Brain pericyte (primary cell): ENCODE measurements around the gene TMEM120A.

Source experiments
- DNase-seq: peaks from one replicate; pipeline ENCODE4 v3.0.0-alpha.2; 2012; ENCODE audit warnings: low read depth, low spot score

The TMEM120A gene

DNA sequence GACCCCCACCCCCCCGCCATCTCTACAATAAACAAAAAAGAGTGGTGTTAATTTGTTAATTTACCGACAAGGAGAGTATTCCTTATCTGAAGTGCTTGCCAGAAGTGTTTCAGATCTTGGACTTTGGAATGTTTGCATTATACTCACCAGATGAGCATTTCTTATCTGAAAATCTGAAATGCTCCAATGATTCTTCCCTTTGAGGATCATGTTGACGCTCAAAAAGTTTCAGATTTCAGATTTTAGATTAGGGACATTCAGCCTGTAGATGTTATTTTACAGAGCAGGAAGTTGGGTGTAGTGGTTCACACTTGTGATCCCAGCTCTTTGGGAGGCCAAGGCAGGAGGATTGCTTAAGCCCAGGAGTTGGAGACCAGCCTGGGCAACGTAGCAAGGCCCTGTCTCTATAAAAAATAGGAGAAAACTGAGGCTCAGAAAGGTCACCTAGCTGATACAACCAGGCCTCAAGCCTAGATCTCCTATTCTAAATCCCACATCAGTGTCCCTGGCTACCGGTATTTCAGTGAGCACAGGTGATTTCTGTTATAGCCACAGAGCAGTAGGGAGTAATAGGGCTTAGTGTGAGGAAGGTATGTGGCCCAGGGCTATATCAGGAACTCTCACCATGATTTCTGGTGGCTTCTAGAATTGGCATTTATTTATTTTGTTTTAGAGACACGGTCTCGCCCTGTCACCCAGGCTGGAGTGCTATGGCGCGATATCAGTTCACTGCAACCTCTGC is 35.4 kb downstream of the TMEM120A start:
- no peak for DNase-seq

- no peak for DNase-seq
These were observed 37.2 kb downstream of the TMEM120A start for GRCh38 chr7:75957021-75957736.

GRCh38 chr7:75955331-75955955 is 39.0 kb downstream of the TMEM120A start:
- no peak for DNase-seq

DNA sequence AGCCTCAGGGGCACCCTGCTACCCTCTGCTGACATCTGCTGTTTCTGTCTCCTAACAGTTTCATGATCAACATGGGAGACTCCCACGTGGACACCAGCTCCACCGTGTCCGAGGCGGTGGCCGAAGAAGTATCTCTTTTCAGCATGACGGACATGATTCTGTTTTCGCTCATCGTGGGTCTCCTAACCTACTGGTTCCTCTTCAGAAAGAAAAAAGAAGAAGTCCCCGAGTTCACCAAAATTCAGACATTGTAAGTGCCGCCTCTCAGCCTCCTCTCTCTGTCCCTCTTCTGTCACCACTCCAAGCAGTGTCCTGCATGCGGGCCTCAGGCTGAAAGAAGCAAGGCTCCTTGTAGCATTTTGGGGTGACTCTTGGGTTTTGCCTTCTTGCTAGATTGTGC is 40.5 kb downstream of the TMEM120A start:
- DNase-seq = no peak

DNA sequence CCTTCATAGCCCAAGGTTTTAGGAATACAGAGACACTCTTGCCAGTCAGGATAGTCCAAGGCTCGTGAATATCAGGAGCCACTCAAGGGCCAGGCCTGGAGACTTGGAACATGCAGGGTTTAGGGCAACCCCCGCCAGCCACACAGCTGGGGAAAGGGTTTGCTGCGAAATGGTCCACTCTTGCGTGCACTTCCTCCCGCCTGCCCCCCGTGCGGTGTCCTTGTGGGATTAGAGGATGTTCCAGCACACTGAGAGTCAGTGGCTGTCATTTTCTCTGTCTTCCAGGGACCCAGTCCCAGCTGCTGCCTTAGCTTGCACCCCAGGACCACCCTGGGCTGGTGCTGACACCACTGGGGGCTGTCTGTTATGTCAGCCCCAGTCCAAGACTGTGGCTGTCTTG is 41.0 kb downstream of the TMEM120A start:
- no peak for DNase-seq

- DNase-seq = no peak
These were observed 42.9 kb downstream of the TMEM120A start for GRCh38 chr7:75951506-75951905.

DNA sequence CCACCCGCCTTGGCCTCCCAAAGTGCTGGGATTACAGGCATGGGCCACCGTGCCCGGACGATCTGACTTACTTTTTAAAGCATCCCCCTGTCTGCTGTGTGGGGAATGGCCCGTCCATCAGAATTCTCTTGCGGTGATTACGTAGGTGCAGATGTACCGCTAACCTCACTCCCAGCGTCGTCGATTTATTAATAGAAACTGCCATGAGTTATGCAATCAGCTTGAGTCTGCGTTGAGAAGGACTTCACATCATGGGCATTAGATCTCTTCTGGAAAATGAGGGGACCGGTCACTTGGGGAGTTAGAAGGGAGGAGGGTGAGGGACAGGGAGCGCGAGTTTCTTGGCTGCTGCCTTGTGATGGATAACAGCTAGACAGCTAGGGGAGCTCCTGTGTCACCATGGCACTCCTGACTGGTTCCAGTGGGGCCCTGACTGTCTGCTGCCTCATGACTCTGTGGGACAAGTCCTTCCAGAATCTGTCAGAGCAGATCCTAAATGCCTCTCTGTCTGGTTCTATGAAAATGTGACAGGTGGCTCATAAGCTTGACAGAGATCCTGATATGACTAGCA is 44.2 kb downstream of the TMEM120A start:
- no peak for DNase-seq

DNA sequence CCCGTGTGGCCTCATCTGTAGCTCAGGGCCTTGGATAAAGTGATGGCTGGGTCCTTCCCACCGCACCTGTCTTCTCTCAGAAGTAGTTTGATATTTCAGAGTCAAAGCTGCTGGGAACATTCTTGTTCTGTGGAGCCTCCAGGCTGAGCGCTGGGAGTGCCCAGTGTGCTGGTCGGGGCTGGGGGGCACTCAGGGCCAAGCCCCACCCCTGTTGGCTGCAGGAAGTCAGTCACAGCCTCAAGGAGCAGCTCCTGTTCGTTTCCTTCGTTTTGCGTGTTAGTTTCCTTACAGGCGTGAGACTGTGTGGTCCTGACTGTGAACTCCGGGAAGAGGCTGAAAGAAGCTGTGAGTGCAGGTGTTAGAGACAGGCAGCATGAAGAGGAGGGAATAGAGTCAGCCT is 46.2 kb downstream of the TMEM120A start:
- no peak for DNase-seq

DNA sequence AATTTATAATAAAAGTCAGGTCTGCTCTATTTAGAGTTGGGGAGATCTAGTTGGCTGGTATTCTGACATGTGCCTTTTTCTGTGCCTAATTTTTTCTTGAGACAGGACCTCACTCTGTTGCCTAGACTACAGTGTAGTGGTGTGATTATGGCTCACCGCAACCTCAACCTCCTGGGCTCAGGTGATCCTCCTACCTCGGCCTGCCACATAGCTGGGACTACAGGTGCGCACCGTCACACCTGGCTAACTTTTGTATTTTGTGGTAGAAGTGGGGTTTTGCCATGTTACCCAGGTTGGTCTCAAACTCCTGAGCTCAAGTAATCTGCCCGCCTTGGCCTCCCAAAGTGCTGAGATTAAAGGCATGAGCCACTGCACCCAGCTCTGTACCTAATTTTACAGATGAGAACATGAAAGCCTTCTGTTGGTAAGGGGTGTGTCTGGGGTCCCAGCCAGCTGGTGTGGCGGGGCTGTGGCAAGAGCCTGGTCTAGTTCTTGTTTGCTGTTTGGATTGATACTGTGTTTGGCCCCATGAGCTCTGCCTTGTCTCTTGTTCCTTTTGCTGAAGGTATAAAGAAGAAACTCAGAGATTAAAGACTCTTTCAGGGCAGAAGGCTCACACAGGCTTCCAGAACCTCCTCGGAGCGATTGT is 48.1 kb downstream of the TMEM120A start:
- no peak for DNase-seq

DNA sequence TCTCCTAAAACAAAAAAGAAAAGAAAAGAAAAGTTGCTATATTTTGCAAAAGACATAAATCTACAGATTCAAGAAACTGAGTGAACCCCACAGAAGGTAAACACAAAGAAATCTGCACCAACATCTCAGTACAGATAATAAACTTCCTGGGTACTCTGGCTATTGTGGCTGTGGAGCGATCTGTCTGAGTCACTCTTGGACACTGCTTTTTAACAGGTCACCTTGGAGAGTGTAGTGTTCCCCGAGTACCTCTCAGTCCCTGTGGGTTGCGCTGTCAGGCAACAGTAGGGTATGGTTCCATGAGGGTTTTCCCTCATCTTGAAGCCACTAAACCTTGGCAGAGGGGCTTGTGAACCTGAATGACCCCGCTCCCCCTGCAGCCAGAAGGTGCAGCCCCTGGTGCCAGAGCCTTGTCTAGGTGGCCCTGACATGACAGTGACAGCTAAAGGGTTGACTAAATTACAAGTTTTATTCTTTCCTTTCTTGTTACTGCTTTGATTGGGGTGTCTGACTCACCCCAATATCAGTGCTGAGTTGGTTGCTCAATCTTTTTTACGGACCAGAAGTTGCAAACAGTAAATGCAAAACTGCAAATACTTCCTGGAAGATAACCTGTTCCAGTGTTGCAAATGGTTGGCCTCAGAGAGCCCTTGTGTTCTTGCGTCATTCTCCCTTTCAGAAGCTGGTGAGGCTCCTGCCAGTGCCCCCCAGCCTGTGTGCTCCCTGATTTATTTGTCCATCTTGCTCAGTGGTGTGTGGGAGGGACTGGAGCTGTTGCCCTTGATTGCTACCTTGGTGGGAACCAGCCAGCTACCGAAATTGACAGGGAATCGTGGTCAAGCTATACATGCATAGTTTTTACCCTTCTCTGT is 48.9 kb downstream of the TMEM120A start:
- no peak for DNase-seq

GRCh38 chr7:75944507-75944906 is 49.9 kb downstream of the TMEM120A start:
- DNase-seq = no peak

DNA sequence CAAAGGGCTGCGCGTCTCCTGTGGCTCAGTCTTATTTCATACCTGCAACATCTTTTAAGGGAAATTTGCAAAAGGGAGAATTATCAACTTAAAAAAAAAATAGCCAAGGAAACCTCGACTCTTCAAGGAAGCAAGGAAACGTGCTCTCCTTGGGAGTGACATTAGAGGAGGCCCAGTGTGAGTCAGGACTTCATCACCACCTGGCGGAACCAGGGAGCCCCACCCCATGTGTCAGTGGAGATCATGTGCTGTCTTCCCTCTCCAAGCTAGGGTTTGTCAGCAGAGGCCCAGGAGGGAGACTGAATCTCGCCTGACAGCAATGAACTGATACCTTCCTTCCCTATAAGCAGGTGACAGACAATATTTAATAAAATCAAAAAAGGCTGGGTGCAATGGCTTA is 50.5 kb downstream of the TMEM120A start:
- no peak for DNase-seq

GRCh38 chr7:75938921-75939320 is 55.5 kb downstream of the TMEM120A start:
- no peak for DNase-seq

GRCh38 chr7:75937958-75938786 is 56.2 kb downstream of the TMEM120A start:
- peak; percentile 77 for DNase-seq
